ENCODE measurements around the gene STARD7.

Gene STARD7

DNA sequence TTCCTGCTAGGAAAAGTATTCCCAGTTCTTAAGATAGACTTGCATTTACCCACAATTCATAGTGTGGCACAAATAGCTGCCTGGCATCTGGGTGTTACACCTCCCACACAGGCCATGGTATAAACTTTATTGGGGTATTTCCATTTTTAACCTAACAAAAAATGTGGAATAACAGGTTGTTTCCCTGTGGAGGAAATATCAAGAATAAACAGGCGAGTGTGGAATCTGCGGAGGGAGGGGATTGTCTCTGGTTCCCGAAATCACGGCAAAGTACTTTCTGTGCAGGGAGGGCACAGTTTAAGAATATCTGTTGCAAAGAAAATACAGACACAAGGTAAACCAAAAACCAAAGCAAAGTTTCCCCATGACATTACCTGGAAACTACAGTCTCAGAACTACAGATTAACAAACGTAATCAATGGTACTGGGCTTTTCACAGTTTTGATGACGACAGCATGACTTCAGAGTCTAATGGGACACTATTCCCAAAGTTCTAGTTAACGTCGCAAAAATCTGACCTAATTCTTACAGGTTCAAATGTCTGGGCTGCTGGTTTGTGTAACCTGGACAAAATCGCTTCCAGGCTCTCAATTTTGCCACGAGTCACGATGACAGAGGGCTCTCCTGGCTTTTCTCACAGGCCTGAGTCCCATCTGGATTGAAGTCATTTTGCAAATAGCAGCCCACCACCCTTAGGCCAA lies 1.4 kb downstream of the STARD7 start:
- Histone ChIP-seq H3K79me2 (ENCODE audit: insufficient read depth, low read length) (peaks cover 84% of the 10 kb centered on the region), H3K27me3 (ENCODE audit: insufficient read depth, low read length, poor library complexity, severe bottlenecking) (no peaks in the 10 kb centered on the region), H3K4me3 (ENCODE audit: low read length, poor library complexity, severe bottlenecking) (peak overlapping the region; percentile 95), H3F3A (ENCODE audit: low read depth) (no peaks in the 10 kb centered on the region), H2AFZ (ENCODE audit: low read length) (no peak overlapping the region), H3K9me3 (ENCODE audit: insufficient read depth, low read depth, low read length) (no peaks in the 10 kb centered on the region), H3K4me2 (ENCODE audit: low read depth, low read length, poor library complexity, severe bottlenecking) (peak overlapping the region; percentile 100), H3K9me2 (replicated peaks; ENCODE audit: low read depth, low read length) (no peaks in the 10 kb centered on the region), H3K36me3 (ENCODE audit: insufficient read depth, low read length) (no peaks in the 10 kb centered on the region), H3K9ac (ENCODE audit: low read depth, low read length, poor library complexity, severe bottlenecking) (peak overlapping the region; percentile 94), H4K20me1 (ENCODE audit: insufficient read depth, low read length, poor library complexity, severe bottlenecking) (peaks cover 57% of the 10 kb centered on the region), H3K4me1 (ENCODE audit: insufficient read depth, low read length, poor library complexity, severe bottlenecking) (peaks cover 59% of the 10 kb centered on the region)
- no peak for TF ChIP-seq EZH2phosphoT487 (IDR thresholded peaks at IDR 0.05; ENCODE audit: borderline replicate concordance)

DNA sequence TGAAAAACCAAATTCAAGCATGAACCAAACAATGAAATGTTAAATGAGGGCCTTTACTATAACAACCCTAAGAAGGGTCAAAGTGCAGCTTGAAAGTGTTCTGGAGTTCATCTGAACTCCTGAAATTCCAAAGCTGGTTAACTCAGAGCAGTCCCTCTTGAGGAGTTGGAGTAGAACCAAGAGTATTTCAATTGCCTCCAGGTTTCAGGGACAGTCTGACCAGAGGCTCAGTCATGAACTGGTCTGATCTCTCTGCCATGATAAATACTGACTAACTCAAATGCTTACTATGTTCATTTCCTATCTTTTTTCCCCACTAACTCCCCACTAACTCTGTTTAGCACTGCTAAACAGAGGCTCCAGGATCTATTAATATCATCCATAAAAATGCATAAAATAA lies 2.7 kb downstream of the STARD7 start:
- H4K20me1 ChIP-seq (ENCODE audit: insufficient read depth, low read length, poor library complexity, severe bottlenecking) = peaks cover 71% of the 10 kb centered on the region
- H3K27me3 ChIP-seq (ENCODE audit: insufficient read depth, low read length, poor library complexity, severe bottlenecking) = no peaks in the 10 kb centered on the region
- no peaks in the 10 kb centered on the region for H3K36me3 ChIP-seq (ENCODE audit: insufficient read depth, low read length)
- H3K4me1 ChIP-seq (ENCODE audit: insufficient read depth, low read length, poor library complexity, severe bottlenecking) = peaks cover 69% of the 10 kb centered on the region
- no peaks in the 10 kb centered on the region for H3K9me2 ChIP-seq (replicated peaks; ENCODE audit: low read depth, low read length)
- no peaks in the 10 kb centered on the region for H3K9me3 ChIP-seq (ENCODE audit: insufficient read depth, low read depth, low read length)
- TF ChIP-seq EZH2phosphoT487 (IDR thresholded peaks at IDR 0.05; ENCODE audit: borderline replicate concordance) = no peak
- TF ChIP-seq, protein P1, sequence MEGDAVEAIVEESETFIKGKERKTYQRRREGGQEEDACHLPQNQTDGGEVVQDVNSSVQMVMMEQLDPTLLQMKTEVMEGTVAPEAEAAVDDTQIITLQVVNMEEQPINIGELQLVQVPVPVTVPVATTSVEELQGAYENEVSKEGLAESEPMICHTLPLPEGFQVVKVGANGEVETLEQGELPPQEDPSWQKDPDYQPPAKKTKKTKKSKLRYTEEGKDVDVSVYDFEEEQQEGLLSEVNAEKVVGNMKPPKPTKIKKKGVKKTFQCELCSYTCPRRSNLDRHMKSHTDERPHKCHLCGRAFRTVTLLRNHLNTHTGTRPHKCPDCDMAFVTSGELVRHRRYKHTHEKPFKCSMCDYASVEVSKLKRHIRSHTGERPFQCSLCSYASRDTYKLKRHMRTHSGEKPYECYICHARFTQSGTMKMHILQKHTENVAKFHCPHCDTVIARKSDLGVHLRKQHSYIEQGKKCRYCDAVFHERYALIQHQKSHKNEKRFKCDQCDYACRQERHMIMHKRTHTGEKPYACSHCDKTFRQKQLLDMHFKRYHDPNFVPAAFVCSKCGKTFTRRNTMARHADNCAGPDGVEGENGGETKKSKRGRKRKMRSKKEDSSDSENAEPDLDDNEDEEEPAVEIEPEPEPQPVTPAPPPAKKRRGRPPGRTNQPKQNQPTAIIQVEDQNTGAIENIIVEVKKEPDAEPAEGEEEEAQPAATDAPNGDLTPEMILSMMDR (conservative IDR thresholded peaks at IDR 0.05; ENCODE audit: low read length) = no peak
- H3F3A ChIP-seq (ENCODE audit: low read depth) = no peaks in the 10 kb centered on the region
- H3K4me3 ChIP-seq (ENCODE audit: low read length, poor library complexity, severe bottlenecking) = peak overlapping the region; percentile 95
- peak overlapping the region; percentile 94 for H3K9ac ChIP-seq (ENCODE audit: low read depth, low read length, poor library complexity, severe bottlenecking)
- peak overlapping the region; percentile 100 for H3K4me2 ChIP-seq (ENCODE audit: low read depth, low read length, poor library complexity, severe bottlenecking)
- H3K79me2 ChIP-seq (ENCODE audit: insufficient read depth, low read length) = peaks cover 90% of the 10 kb centered on the region
- H2AFZ ChIP-seq (ENCODE audit: low read length) = no peak overlapping the region

DNA sequence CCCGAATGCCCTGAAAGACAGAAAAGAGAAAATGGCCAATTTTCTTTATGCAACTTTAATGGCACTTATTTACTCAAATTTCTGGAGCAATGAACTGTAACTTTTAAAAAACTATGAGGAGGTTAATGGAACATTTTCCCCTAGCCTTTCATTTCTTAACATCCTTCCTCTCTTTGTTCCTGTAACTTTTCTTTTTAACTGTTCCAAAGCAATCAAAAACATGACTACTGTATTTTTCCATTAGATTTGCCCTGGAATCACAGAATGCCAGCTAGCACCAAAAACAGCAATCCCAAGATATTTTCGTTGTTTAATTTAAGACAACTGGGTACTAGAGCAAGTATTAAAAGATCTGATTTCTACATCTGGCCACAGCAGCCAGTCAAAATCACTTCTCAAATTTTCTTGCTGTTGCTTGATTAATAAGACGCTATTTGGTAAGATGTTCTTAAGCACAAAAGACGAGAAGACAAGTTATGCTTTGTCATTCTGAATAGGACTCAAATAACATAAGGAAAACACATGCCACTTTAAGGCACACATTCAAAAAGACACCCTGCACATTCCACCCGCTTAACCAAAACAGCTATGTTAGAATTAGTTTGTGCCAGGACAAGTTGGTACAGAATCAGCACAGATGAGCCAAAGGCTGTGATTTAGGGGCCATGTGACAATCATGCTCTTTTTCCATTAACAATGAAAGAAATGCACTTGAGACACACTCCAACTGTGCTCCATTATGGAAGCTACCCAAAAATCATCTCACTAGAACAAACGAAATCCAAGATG lies 3.6 kb downstream of the STARD7 start:
- TF ChIP-seq, protein P1 (conservative IDR thresholded peaks at IDR 0.05; ENCODE audit: low read length) = no peak
- no peak for TF ChIP-seq EZH2phosphoT487 (IDR thresholded peaks at IDR 0.05; ENCODE audit: borderline replicate concordance)
- Histone ChIP-seq H4K20me1 (ENCODE audit: insufficient read depth, low read length, poor library complexity, severe bottlenecking) (peaks cover 79% of the 10 kb centered on the region), H3K36me3 (ENCODE audit: insufficient read depth, low read length) (no peaks in the 10 kb centered on the region), H3K9me2 (replicated peaks; ENCODE audit: low read depth, low read length) (no peaks in the 10 kb centered on the region), H3K9me3 (ENCODE audit: insufficient read depth, low read depth, low read length) (no peaks in the 10 kb centered on the region), H3K4me2 (ENCODE audit: low read depth, low read length, poor library complexity, severe bottlenecking) (peak overlapping the region; percentile 100), H3F3A (ENCODE audit: low read depth) (no peaks in the 10 kb centered on the region), H3K4me1 (ENCODE audit: insufficient read depth, low read length, poor library complexity, severe bottlenecking) (peaks cover 69% of the 10 kb centered on the region), H3K4me3 (ENCODE audit: low read length, poor library complexity, severe bottlenecking) (peak overlapping the region; percentile 95), H3K27me3 (ENCODE audit: insufficient read depth, low read length, poor library complexity, severe bottlenecking) (no peaks in the 10 kb centered on the region), H3K9ac (ENCODE audit: low read depth, low read length, poor library complexity, severe bottlenecking) (peak overlapping the region; percentile 94), H3K79me2 (ENCODE audit: insufficient read depth, low read length) (peaks cover 92% of the 10 kb centered on the region), H2AFZ (ENCODE audit: low read length) (no peak overlapping the region)

Data from Loucy (cell line).